SK-N-SH (cell line): Measurements from ENCODE around the gene ZNF107. TPM values are rescaled to one million over a fixed set of nuclear protein-coding genes. Genes with fewer than 3 reads are reported as not detected.

Experiments used
- CTCF ChIA-PET: fragments of 300-600, 350-600 bp; formaldehyde crosslinking; extraction: SDS; loops from one replicate; lab custom pipeline; 2021; lab: Yijun Ruan, JAX
- POLR2A ChIA-PET: fragments of 350-600 bp; sonication (Branson Sonifier 250); formaldehyde crosslinking; extraction: SDS; loops from one replicate; lab custom pipeline; 2020; ENCODE audit warnings: antibody characterized with exemption, inconsistent platforms; lab: Yijun Ruan, JAX
- DNase-seq: peaks from one replicate; pipeline ENCODE4 v3.0.0; 2012
- H2AFZ ChIP-seq: fragments of 200-600 bp; sonication (generic); 2 replicates; pipeline ENCODE4 v1.8.1; 2016; ENCODE audit warnings: antibody characterized with exemption, mild to moderate bottlenecking, low read depth
- H3F3A ChIP-seq: fragments of 200-600 bp; sonication (generic); replicated peaks from 2 replicates; pipeline ENCODE3; 2016; ENCODE audit warnings: antibody characterized with exemption, mild to moderate bottlenecking; ENCODE audit not compliant: insufficient read depth
- H3K27ac ChIP-seq, 2 experiments: fragments of 200-500 bp in 1 of 2; fragments of 200-600 bp in 1 of 2; sonication (Bioruptor generic) in 1 of 2; sonication (generic), shearing (Covaris generic) in 1 of 2; 2 replicates each; pipeline versions ENCODE4 v1.5.1 to v1.6.1; 2014 to 2016; ENCODE audit warnings: low read depth in 2 of 2, inconsistent platforms in 1 of 2, low read length in 1 of 2, mild to moderate bottlenecking in 1 of 2, mixed read lengths in 1 of 2
- H3K27me3 ChIP-seq: fragments of 200-600 bp; sonication (generic), shearing (Covaris generic); 2 replicates; pipeline ENCODE4 v1.6.1; 2016; ENCODE audit warnings: mixed run types; ENCODE audit not compliant: insufficient read depth
- H3K36me3 ChIP-seq, 2 experiments: fragments of 200-500 bp in 1 of 2; fragments of 200-600 bp in 1 of 2; sonication (Bioruptor generic) in 1 of 2; sonication (generic) in 1 of 2; replicated peaks in 1 of 2; 2 replicates each; pipeline versions ENCODE3 to v1.5.1; 2014 to 2016; ENCODE audit warnings: low read length in 1 of 2, mild to moderate bottlenecking in 1 of 2; ENCODE audit not compliant: insufficient read depth in 2 of 2, control insufficient read depth in 1 of 2
- H3K4me1 ChIP-seq, 2 experiments: fragments of 200-500 bp in 1 of 2; fragments of 200-600 bp in 1 of 2; sonication (Bioruptor generic) in 1 of 2; sonication (generic), shearing (Covaris generic) in 1 of 2; 2 replicates each; pipeline versions ENCODE4 v1.5.1 to v1.6.1; 2014 to 2016; ENCODE audit warnings: low read depth in 1 of 2, low read length in 1 of 2, mixed run types in 1 of 2; ENCODE audit not compliant: insufficient read depth in 2 of 2, control insufficient read depth in 1 of 2
- H3K4me2 ChIP-seq: fragments of 200-600 bp; sonication (generic), shearing (Covaris generic); 2 replicates; pipeline ENCODE4 v1.6.1; 2017; ENCODE audit warnings: mixed run types
- H3K4me3 ChIP-seq, 2 experiments: fragments of 200-500 bp in 1 of 2; fragments of 200-600 bp in 1 of 2; sonication (Bioruptor generic) in 1 of 2; sonication (generic), shearing (Covaris generic) in 1 of 2; 2 replicates each; pipeline versions ENCODE4 v1.5.1 to v1.8.1; 2014 to 2016; ENCODE audit warnings: low read depth in 2 of 2, inconsistent platforms in 1 of 2, low read length in 1 of 2, mild to moderate bottlenecking in 1 of 2, mixed read lengths in 1 of 2, moderate library complexity in 1 of 2
- H3K79me2 ChIP-seq: fragments of 200-600 bp; sonication (generic); 2 replicates; pipeline ENCODE4 v1.8.1; 2017; ENCODE audit warnings: mild to moderate bottlenecking; ENCODE audit not compliant: insufficient read depth
- H3K9ac ChIP-seq: fragments of 200-600 bp; sonication (generic); 2 replicates; pipeline ENCODE4 v1.6.1; 2017; ENCODE audit warnings: mixed run types
- H3K9me2 ChIP-seq: fragments of 200-600 bp; sonication (generic); 2 replicates; pipeline ENCODE4 v1.6.1; 2017; ENCODE audit warnings: mixed run types
- H3K9me3 ChIP-seq: fragments of 200-600 bp; sonication (generic); 2 replicates; pipeline ENCODE4 v1.6.1; 2017; ENCODE audit warnings: mixed run types, mild to moderate bottlenecking, moderate library complexity
- H4K20me1 ChIP-seq: fragments of 200-600 bp; sonication (generic); 2 replicates; pipeline ENCODE4 v1.6.1; 2017; ENCODE audit warnings: mild to moderate bottlenecking, mixed run types; ENCODE audit not compliant: insufficient read depth
- CHD2 ChIP-seq: fragments of 150-350 bp; IDR thresholded peaks from 2 replicates; pipeline ENCODE4 v1.6.1; 2018; ENCODE audit warnings: low read length; ENCODE audit not compliant: partially characterized antibody
- CTCF ChIP-seq: fragments of 200-600 bp; sonication (generic); IDR thresholded peaks from 2 replicates; pipeline ENCODE4 v1.6.1; 2017; ENCODE audit warnings: antibody characterized with exemption, mild to moderate bottlenecking, moderate library complexity
- EZH2phosphoT487 ChIP-seq: fragments of 200-600 bp; sonication (generic); IDR thresholded peaks from 2 replicates; pipeline ENCODE4 v1.6.1; 2017; ENCODE audit warnings: low read depth, mixed run types, mild to moderate bottlenecking, antibody characterized with exemption, moderate library complexity, borderline replicate concordance
- FOSL2 ChIP-seq: IDR thresholded peaks from 2 replicates; pipeline ENCODE4 v1.4.0; 2012; ENCODE audit warnings: low read depth, mild to moderate bottlenecking, moderate library complexity, borderline replicate concordance
- FOXJ3 ChIP-seq: sonication (generic); formaldehyde crosslinking; IDR thresholded peaks from 2 replicates; pipeline ENCODE4 v1.5.1; 2020; ENCODE audit warnings: mild to moderate bottlenecking, missing genetic modification reagents
- FOXM1 ChIP-seq: IDR thresholded peaks from 2 replicates; pipeline ENCODE4 v1.4.0; 2012; ENCODE audit warnings: low read depth, mild to moderate bottlenecking
- GABPA ChIP-seq: IDR thresholded peaks from 2 replicates; pipeline ENCODE4 v1.4.0; 2012; ENCODE audit warnings: low read depth, mild to moderate bottlenecking
- REST ChIP-seq: IDR thresholded peaks from 2 replicates; pipeline ENCODE4 v1.6.1; 2012; ENCODE audit warnings: mild to moderate bottlenecking, low read depth, low read length, moderate library complexity
- RXRA ChIP-seq: IDR thresholded peaks from 2 replicates; pipeline ENCODE4 v1.4.0; 2012; ENCODE audit warnings: low read depth, mild to moderate bottlenecking, borderline replicate concordance
- TCF12 ChIP-seq: IDR thresholded peaks from 2 replicates; pipeline ENCODE4 v1.4.0; 2012
- TEAD4 ChIP-seq: IDR thresholded peaks from 2 replicates; pipeline ENCODE4 v1.4.0; 2012; ENCODE audit warnings: mild to moderate bottlenecking, borderline replicate concordance; ENCODE audit not compliant: insufficient read depth
- USF1 ChIP-seq: IDR thresholded peaks from 2 replicates; pipeline ENCODE4 v1.4.0; 2012; ENCODE audit warnings: low read depth, borderline replicate concordance
- WGBS: methylation state at CpG from one replicate; pipeline ENCODE4 v1.1.6; 2017; ENCODE audit warnings: low lambda C conversion rate; 5-methylcytosine and 5-hydroxymethylcytosine counted together
- polyA plus RNA-seq, 3 experiments: library from polyadenylated mRNA; depleted of rRNA; stranded (reverse); fragments of >200 nt; gene quantifications; 2 replicates each; pipeline ENCODE4 v1.2.3, GENCODE V29; 2012

The ZNF107 gene
- polyA plus RNA-seq, 1 of the 3 experiments (the other 2 are of a cell fraction): 2.0 TPM

GRCh38 chr7:64688988-64689387, 23.1 kb downstream of the ZNF107 start:
- H3K9ac ChIP-seq: no peak overlapping the region
- TF ChIP-seq FOSL2: no peak
- TF ChIP-seq RXRA: no peak
- TF ChIP-seq CHD2: no peak
- TF ChIP-seq REST: no peak
- no peak for TF ChIP-seq EZH2phosphoT487
- no peak for TF ChIP-seq TCF12
- TF ChIP-seq TEAD4: no peak
- TF ChIP-seq GABPA: no peak
- no peak for TF ChIP-seq FOXM1
- TF ChIP-seq USF1: no peak
- no peak for TF ChIP-seq CTCF
- TF ChIP-seq FOXJ3 (CRISPR knock-in tag): no peak
- TF ChIP-seq, all 33 proteins: peak for 0
- WGBS: 97% methylated on average over 2 of the region's 2 CpGs
- ChIA-PET POLR2A (no interaction called here), CTCF (interaction anchor here (1.2 to 1.4 kb wide), 2 partner anchors 9 to 59 kb away, joined by 4 to 5 read pairs; no protein-coding TSS in a partner anchor)
- no peak overlapping the region for H2AFZ ChIP-seq
- no peaks in the 10 kb centered on the region for H3F3A ChIP-seq
- peaks cover 49 to 61% of the 10 kb centered on the region in 2 experiments for H3K36me3 ChIP-seq
- no peaks in the 10 kb centered on the region for H4K20me1 ChIP-seq
- peaks cover 0 to 3% of the 10 kb centered on the region in 2 experiments; a peak in 1 of 4 replicates for H3K4me1 ChIP-seq
- H3K4me3 ChIP-seq: no peak overlapping the region
- H3K9me2 ChIP-seq: no peaks in the 10 kb centered on the region
- H3K79me2 ChIP-seq: peaks cover 36% of the 10 kb centered on the region; the same call in 1 of the 2 replicates
- no peak for DNase-seq
- no peaks in the 10 kb centered on the region for H3K27me3 ChIP-seq
- no peak overlapping the region; a peak in 1 of 4 replicates for H3K27ac ChIP-seq
- H3K9me3 ChIP-seq: no peaks in the 10 kb centered on the region; the same call in 1 of the 2 replicates
- H3K4me2 ChIP-seq: no peak overlapping the region
